Measurements from ENCODE around the gene KLHL9.
"Not testable (repeated sequence)": the region's sequence is repeated elsewhere in the genome, so short reads cannot be mapped to it uniquely, and the experiment has no call there.

GRCh38 chr9:21367169-21367568 is 32.0 kb upstream of the KLHL9 start:
- TF ChIP-seq CTCF (IDR thresholded peaks at IDR 0.05; ENCODE audit: borderline replicate concordance, extremely low read depth, low read length, poor library complexity, severe bottlenecking); EZH2 (IDR thresholded peaks at IDR 0.05; ENCODE audit: borderline replicate concordance, low read depth, low read length, severe bottlenecking): not testable (repeated sequence)

All from DND-41 (cell line).